Measurements from ENCODE around the gene NUP54. TPM values are rescaled to one million over a fixed set of nuclear protein-coding genes. Genes with fewer than 3 reads are reported as not detected.
A peak's percentile ranks its signal among the peaks of the same experiment; 100 is the strongest.

Gene NUP54
- polyA plus RNA-seq, 4 donors: 13.5 to 45.6 (median 22.8) TPM

- H3K9me3 ChIP-seq (ENCODE audit: control insufficient read depth in 2 of 2, insufficient read depth in 1 of 2, low read depth in 1 of 2, low read length in 1 of 2): no peaks in the 10 kb centered on the region
- H3K27ac ChIP-seq (ENCODE audit: low read depth in 1 of 3, low read length in 2 of 3): no peak overlapping the region
- H3K4me1 ChIP-seq (ENCODE audit: control insufficient read depth in 3 of 3, insufficient read depth in 2 of 3, low read depth in 1 of 3, low read length in 2 of 3): no peaks in the 10 kb centered on the region
- no peak overlapping the region for H3K4me3 ChIP-seq (ENCODE audit: low read depth in 1 of 3, low read length in 3 of 3)
- no peaks in the 10 kb centered on the region for H3K27me3 ChIP-seq (ENCODE audit: control insufficient read depth in 3 of 3, insufficient read depth in 3 of 3, low read length in 3 of 3)
- DNase-seq: no peak
- no peak for FAIRE-seq
- no peaks in the 10 kb centered on the region for H3K36me3 ChIP-seq (ENCODE audit: control insufficient read depth in 3 of 3, insufficient read depth in 2 of 3, low read depth in 1 of 3, low read length in 3 of 3)
- 93 to 97% (median 96%) methylated on average over 3 of the region's 3 CpGs for WGBS, 3 donors
Measured at GRCh38 chr4:76096076-76096475, 52.1 kb downstream of the NUP54 start.

DNA sequence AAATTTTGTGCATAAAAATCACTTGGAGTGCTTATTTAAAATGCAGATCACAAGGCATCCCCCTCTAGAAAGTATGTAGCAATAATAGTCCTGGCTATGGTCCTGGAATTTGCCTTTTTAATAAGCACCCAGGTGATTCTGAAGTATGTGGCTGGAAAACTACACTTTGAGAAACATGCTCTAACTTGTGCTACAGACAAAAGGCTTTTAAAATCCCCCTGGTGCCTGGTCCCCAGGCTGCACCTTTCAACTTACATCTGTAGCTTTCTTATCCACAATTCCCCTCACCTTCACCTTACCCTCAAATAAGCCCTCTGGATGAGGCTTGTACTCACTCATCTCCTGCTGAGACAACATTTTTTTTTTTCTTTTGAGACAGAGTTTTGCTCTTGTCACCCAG is 52.6 kb downstream of the NUP54 start:
- H3K27me3 ChIP-seq (ENCODE audit: control insufficient read depth in 3 of 3, insufficient read depth in 3 of 3, low read length in 3 of 3): no peaks in the 10 kb centered on the region
- H3K36me3 ChIP-seq (ENCODE audit: control insufficient read depth in 3 of 3, insufficient read depth in 2 of 3, low read depth in 1 of 3, low read length in 3 of 3): no peaks in the 10 kb centered on the region
- FAIRE-seq: no peak

GRCh38 chr4:76091052-76091451 is 57.1 kb downstream of the NUP54 start:
- 86 to 89% (median 89%) methylated on average over 2 of the region's 2 CpGs for WGBS, 3 donors
- no peaks in the 10 kb centered on the region for H3K36me3 ChIP-seq (ENCODE audit: control insufficient read depth in 3 of 3, insufficient read depth in 2 of 3, low read depth in 1 of 3, low read length in 3 of 3)
- no peaks in the 10 kb centered on the region for H3K27me3 ChIP-seq (ENCODE audit: control insufficient read depth in 3 of 3, insufficient read depth in 3 of 3, low read length in 3 of 3)
- FAIRE-seq (no peak), DNase-seq (no peak)
- no peak overlapping the region for H3K27ac ChIP-seq (ENCODE audit: low read depth in 1 of 3, low read length in 2 of 3)
- H3K4me3 ChIP-seq (ENCODE audit: low read depth in 1 of 3, low read length in 3 of 3): no peak overlapping the region
- no peaks in the 10 kb centered on the region for H3K9me3 ChIP-seq (ENCODE audit: control insufficient read depth in 2 of 2, insufficient read depth in 1 of 2, low read depth in 1 of 2, low read length in 1 of 2)
- peaks cover 0 to 5% (median 0%) of the 10 kb centered on the region in 3 donors for H3K4me1 ChIP-seq (ENCODE audit: control insufficient read depth in 3 of 3, insufficient read depth in 2 of 3, low read depth in 1 of 3, low read length in 2 of 3)

More for the DNA sequence above, 52.6 kb downstream of the NUP54 start:
- Histone ChIP-seq H3K27ac (ENCODE audit: low read depth in 1 of 3, low read length in 2 of 3) (no peak overlapping the region), H3K4me1 (ENCODE audit: control insufficient read depth in 3 of 3, insufficient read depth in 2 of 3, low read depth in 1 of 3, low read length in 2 of 3) (no peaks in the 10 kb centered on the region), H3K4me3 (ENCODE audit: low read depth in 1 of 3, low read length in 3 of 3) (no peak overlapping the region), H3K9me3 (ENCODE audit: control insufficient read depth in 2 of 2, insufficient read depth in 1 of 2, low read depth in 1 of 2, low read length in 1 of 2) (no peaks in the 10 kb centered on the region)
- no peak for DNase-seq

GRCh38 chr4:76090241-76090691 is 57.9 kb downstream of the NUP54 start:
- Histone ChIP-seq H3K4me3 (ENCODE audit: low read depth in 1 of 3, low read length in 3 of 3) (no peak overlapping the region), H3K36me3 (ENCODE audit: control insufficient read depth in 3 of 3, insufficient read depth in 2 of 3, low read depth in 1 of 3, low read length in 3 of 3) (no peaks in the 10 kb centered on the region), H3K4me1 (ENCODE audit: control insufficient read depth in 3 of 3, insufficient read depth in 2 of 3, low read depth in 1 of 3, low read length in 2 of 3) (peaks cover 0 to 5% (median 0%) of the 10 kb centered on the region in 3 donors), H3K9me3 (ENCODE audit: control insufficient read depth in 2 of 2, insufficient read depth in 1 of 2, low read depth in 1 of 2, low read length in 1 of 2) (no peaks in the 10 kb centered on the region), H3K27ac (ENCODE audit: low read depth in 1 of 3, low read length in 2 of 3) (peak overlapping the region in 1 of 3 donors; percentile 39), H3K27me3 (ENCODE audit: control insufficient read depth in 3 of 3, insufficient read depth in 3 of 3, low read length in 3 of 3) (no peaks in the 10 kb centered on the region)
- DNase-seq: peak; percentile 21 to 29
- no peak for FAIRE-seq
- 44 to 65% (median 59%) methylated on average over 7 of the region's 7 CpGs for WGBS, 3 donors

DNA sequence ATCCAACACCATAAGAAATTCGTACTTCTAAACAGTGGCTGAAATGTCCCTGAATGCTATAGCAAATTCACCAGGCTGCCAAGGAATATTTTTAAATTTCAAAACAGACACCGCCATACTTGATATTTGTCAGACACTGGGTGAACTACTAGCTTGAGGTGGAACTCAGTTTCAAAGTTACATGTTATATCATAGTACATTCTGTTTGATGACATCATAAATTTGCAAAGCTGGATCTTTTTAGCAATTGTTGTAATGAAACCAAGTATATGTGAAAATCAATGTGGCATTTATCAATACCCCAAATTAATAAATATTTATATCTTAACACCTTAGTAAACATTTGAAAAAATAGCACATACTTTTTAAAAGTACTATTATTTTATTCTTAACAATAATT is 59.5 kb downstream of the NUP54 start:
- Histone ChIP-seq H3K27me3 (ENCODE audit: control insufficient read depth in 3 of 3, insufficient read depth in 3 of 3, low read length in 3 of 3) (no peaks in the 10 kb centered on the region), H3K9me3 (ENCODE audit: control insufficient read depth in 2 of 2, insufficient read depth in 1 of 2, low read depth in 1 of 2, low read length in 1 of 2) (no peaks in the 10 kb centered on the region), H3K36me3 (ENCODE audit: control insufficient read depth in 3 of 3, insufficient read depth in 2 of 3, low read depth in 1 of 3, low read length in 3 of 3) (no peaks in the 10 kb centered on the region), H3K4me3 (ENCODE audit: low read depth in 1 of 3, low read length in 3 of 3) (no peak overlapping the region), H3K27ac (ENCODE audit: low read depth in 1 of 3, low read length in 2 of 3) (no peak overlapping the region), H3K4me1 (ENCODE audit: control insufficient read depth in 3 of 3, insufficient read depth in 2 of 3, low read depth in 1 of 3, low read length in 2 of 3) (peaks cover 0 to 5% (median 0%) of the 10 kb centered on the region in 3 donors)
- FAIRE-seq (no peak), DNase-seq (no peak)
- WGBS, 3 donors: 92 to 94% (median 93%) methylated on average over 2 of the region's 2 CpGs

DNA sequence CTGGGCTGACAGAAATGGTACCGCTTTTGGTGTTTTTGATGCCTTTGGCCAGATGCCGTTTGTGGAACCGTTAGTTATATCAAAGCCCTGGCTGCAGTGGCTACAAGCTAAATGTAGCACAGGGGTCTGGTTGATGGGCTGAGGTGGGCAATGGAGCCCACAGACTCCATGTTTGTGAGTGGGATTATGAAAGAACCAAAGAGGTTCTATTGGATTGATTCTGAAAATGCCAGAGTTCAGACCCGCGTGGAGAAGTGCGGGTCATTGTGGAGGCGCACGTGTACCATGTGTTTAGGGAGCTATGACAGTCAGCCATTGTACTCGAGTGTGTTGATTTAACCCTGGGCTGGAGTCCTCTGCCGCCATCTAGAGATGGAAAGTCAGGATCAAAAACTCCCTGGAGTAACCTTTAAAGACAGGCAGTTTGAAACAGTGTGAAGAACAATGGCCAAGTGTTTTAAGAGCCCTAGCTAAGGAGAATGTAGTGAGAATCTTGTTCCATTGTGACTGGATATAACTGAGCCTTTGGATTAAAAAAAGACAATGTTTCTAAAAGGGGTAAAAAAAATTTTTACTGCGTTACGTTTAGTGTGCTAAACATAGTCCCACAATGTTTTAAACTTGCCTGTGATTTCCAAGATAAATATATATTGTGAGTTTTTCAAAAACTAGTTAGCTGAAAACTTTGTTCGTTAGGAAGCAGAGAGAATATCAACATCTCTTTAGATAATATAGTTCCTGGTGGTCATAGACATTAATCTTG is 61.0 kb downstream of the NUP54 start:
- H3K36me3 ChIP-seq (ENCODE audit: control insufficient read depth in 3 of 3, insufficient read depth in 2 of 3, low read depth in 1 of 3, low read length in 3 of 3): no peaks in the 10 kb centered on the region
- H3K4me3 ChIP-seq (ENCODE audit: low read depth in 1 of 3, low read length in 3 of 3): no peak overlapping the region
- H3K27ac ChIP-seq (ENCODE audit: low read depth in 1 of 3, low read length in 2 of 3): no peak overlapping the region
- peaks cover 0 to 6% (median 0%) of the 10 kb centered on the region in 3 donors for H3K27me3 ChIP-seq (ENCODE audit: control insufficient read depth in 3 of 3, insufficient read depth in 3 of 3, low read length in 3 of 3)
- DNase-seq (peak; percentile 73 to 75), FAIRE-seq (no peak)
- H3K9me3 ChIP-seq (ENCODE audit: control insufficient read depth in 2 of 2, insufficient read depth in 1 of 2, low read depth in 1 of 2, low read length in 1 of 2): no peaks in the 10 kb centered on the region
- WGBS, 3 donors: 27 to 44% (median 38%) methylated on average over 13 of the region's 13 CpGs
- peaks cover 0 to 5% (median 0%) of the 10 kb centered on the region in 3 donors for H3K4me1 ChIP-seq (ENCODE audit: control insufficient read depth in 3 of 3, insufficient read depth in 2 of 3, low read depth in 1 of 3, low read length in 2 of 3)

DNA sequence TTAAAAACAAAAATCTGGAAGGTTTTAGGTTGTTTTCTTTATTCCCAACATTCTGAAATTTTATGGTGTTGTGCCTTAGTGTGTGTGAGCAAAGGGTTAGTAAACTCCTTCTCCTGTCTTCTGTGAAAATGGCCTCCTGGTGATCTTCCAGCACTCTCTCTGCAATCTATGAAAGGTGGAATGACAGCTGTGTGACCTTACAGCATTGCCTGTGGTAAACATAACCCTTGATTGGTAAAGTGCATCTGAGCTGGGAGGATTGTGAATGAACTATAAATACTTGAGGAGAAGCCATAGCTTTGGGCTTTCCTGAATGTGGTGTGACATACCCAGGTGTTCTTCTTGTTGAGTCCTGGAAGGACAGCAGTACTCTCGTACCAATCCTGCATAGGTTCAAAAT is 63.7 kb downstream of the NUP54 start:
- H3K4me3 ChIP-seq (ENCODE audit: low read depth in 1 of 3, low read length in 3 of 3): no peak overlapping the region
- H3K9me3 ChIP-seq (ENCODE audit: control insufficient read depth in 2 of 2, insufficient read depth in 1 of 2, low read depth in 1 of 2, low read length in 1 of 2): no peaks in the 10 kb centered on the region
- no peak for FAIRE-seq
- WGBS, 3 donors: 67 to 83% (median 74%) methylated on average over 1 of the region's 1 CpG
- H3K27ac ChIP-seq (ENCODE audit: low read depth in 1 of 3, low read length in 2 of 3): no peak overlapping the region
- peaks cover 0 to 5% (median 0%) of the 10 kb centered on the region in 3 donors for H3K4me1 ChIP-seq (ENCODE audit: control insufficient read depth in 3 of 3, insufficient read depth in 2 of 3, low read depth in 1 of 3, low read length in 2 of 3)
- no peaks in the 10 kb centered on the region for H3K36me3 ChIP-seq (ENCODE audit: control insufficient read depth in 3 of 3, insufficient read depth in 2 of 3, low read depth in 1 of 3, low read length in 3 of 3)
- peaks cover 0 to 6% (median 0%) of the 10 kb centered on the region in 3 donors for H3K27me3 ChIP-seq (ENCODE audit: control insufficient read depth in 3 of 3, insufficient read depth in 3 of 3, low read length in 3 of 3)
- DNase-seq: no peak

DNA sequence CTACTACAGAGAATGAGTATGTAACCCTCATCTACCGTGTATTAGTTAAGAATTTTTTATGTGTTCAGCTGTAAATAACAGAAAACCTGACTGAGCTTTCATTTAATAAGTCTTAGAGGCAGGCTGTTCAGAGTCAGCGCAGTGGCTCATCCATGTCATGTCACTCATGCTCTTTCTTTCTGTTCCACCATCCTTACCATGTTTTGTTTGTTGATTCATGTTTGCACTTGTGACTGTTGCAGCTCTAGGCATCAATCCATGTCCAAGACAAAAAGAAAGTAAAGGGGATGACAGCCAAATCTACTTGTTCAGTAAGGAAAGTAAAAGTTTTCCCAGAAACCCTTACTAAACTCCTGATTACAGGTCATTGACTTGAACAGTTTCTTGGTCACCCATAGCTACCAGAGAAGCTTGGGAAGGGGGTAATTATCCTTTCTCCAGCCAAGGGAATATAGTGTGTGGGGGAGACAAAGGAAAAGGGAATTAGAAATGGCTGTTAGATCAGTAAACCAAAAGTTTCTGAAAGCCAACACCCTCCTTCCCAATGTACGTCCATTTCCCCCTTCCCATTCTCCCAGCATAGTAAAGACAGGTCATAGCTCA is 64.7 kb downstream of the NUP54 start:
- WGBS, 3 donors: 79 to 87% (median 86%) methylated on average over 3 of the region's 3 CpGs
- Histone ChIP-seq H3K36me3 (ENCODE audit: control insufficient read depth in 3 of 3, insufficient read depth in 2 of 3, low read depth in 1 of 3, low read length in 3 of 3) (no peaks in the 10 kb centered on the region), H3K9me3 (ENCODE audit: control insufficient read depth in 2 of 2, insufficient read depth in 1 of 2, low read depth in 1 of 2, low read length in 1 of 2) (no peaks in the 10 kb centered on the region), H3K4me3 (ENCODE audit: low read depth in 1 of 3, low read length in 3 of 3) (no peak overlapping the region), H3K27me3 (ENCODE audit: control insufficient read depth in 3 of 3, insufficient read depth in 3 of 3, low read length in 3 of 3) (peaks cover 0 to 6% (median 0%) of the 10 kb centered on the region in 3 donors), H3K4me1 (ENCODE audit: control insufficient read depth in 3 of 3, insufficient read depth in 2 of 3, low read depth in 1 of 3, low read length in 2 of 3) (peaks cover 0 to 5% (median 0%) of the 10 kb centered on the region in 3 donors), H3K27ac (ENCODE audit: low read depth in 1 of 3, low read length in 2 of 3) (no peak overlapping the region)
- DNase-seq: no peak
- no peak for FAIRE-seq
